Measurements from ENCODE around the gene ZSCAN23. TPM values are rescaled to one million over a fixed set of nuclear protein-coding genes. Genes with fewer than 3 reads are reported as not detected.
A peak's percentile ranks its signal among the peaks of the same experiment; 100 is the strongest.

The ZSCAN23 gene
- total RNA-seq, 3 donors from 2014 or later (not counting 1 experiment from before 2014, with no cell fraction given) = 0.36 to 0.55 TPM; not detected in 1

GRCh38 chr6:28402197-28402596 is 41.1 kb downstream of the ZSCAN23 start:
- no peaks in the 10 kb centered on the region for H3K9me3 ChIP-seq (ENCODE audit: control insufficient read depth, insufficient read depth, low read length)
- H3K36me3 Mint-ChIP-seq = peaks cover 10% of the 10 kb centered on the region
- ATAC-seq = no peak
- peaks cover 16% of the 10 kb centered on the region for H3K4me1 ChIP-seq (ENCODE audit: control insufficient read depth, insufficient read depth, low read length)
- peaks cover 20 to 22% of the 10 kb centered on the region in 2 donors for H3K4me1 Mint-ChIP-seq
- no peak overlapping the region for H3K4me3 Mint-ChIP-seq
- WGBS (ENCODE audit: insufficient coverage) = 70% methylated on average over 2 of the region's 2 CpGs
- H3K27me3 Mint-ChIP-seq (ENCODE audit: low read depth in 2 of 2) = peaks cover 34 to 60% of the 10 kb centered on the region in 2 donors
- intact Hi-C loops (cut with micrococcal nuclease) = no loop called here
- H3K4me3 ChIP-seq (ENCODE audit: low read length) = no peak overlapping the region
- no peak overlapping the region for H3K27ac ChIP-seq (ENCODE audit: low read length)
- H3K27ac Mint-ChIP-seq = no peak overlapping the region
- TF ChIP-seq CTCF (IDR thresholded peaks at IDR 0.05) = no peak
- peaks cover 0 to 3% of the 10 kb centered on the region in 2 donors for H3K9me3 Mint-ChIP-seq
- H3K27me3 ChIP-seq (ENCODE audit: control insufficient read depth, insufficient read depth, low read length) = peaks cover 3% of the 10 kb centered on the region
- H3K36me3 ChIP-seq (ENCODE audit: control insufficient read depth, insufficient read depth, low read length) = peaks cover 6% of the 10 kb centered on the region
- peak in 1 of 2 donors; percentile 6 for DNase-seq

- Histone ChIP-seq H3K27me3 (ENCODE audit: control insufficient read depth, insufficient read depth, low read length) (peaks cover 3% of the 10 kb centered on the region), H3K36me3 (ENCODE audit: control insufficient read depth, insufficient read depth, low read length) (peaks cover 15% of the 10 kb centered on the region), H3K9me3 (ENCODE audit: control insufficient read depth, insufficient read depth, low read length) (no peaks in the 10 kb centered on the region), H3K27ac (ENCODE audit: low read length) (no peak overlapping the region), H3K4me1 (ENCODE audit: control insufficient read depth, insufficient read depth, low read length) (peaks cover 16% of the 10 kb centered on the region), H3K4me3 (ENCODE audit: low read length) (no peak overlapping the region)
- peaks cover 0 to 3% of the 10 kb centered on the region in 2 donors for H3K9me3 Mint-ChIP-seq
- peaks cover 16% of the 10 kb centered on the region for H3K36me3 Mint-ChIP-seq
- WGBS (ENCODE audit: insufficient coverage) = 100% methylated on average over 1 of the region's 1 CpG
- intact Hi-C loops (cut with micrococcal nuclease) = no loop called here
- peak overlapping the region; percentile 35 for H3K4me3 Mint-ChIP-seq
- no peak overlapping the region for H3K27ac Mint-ChIP-seq
- DNase-seq (no peak), ATAC-seq (no peak)
- H3K27me3 Mint-ChIP-seq (ENCODE audit: low read depth in 2 of 2) = peaks cover 28 to 51% of the 10 kb centered on the region in 2 donors
- H3K4me1 Mint-ChIP-seq = peaks cover 31 to 32% of the 10 kb centered on the region in 2 donors
- TF ChIP-seq CTCF (IDR thresholded peaks at IDR 0.05) = no peak
Observed at GRCh38 chr6:28401172-28401571, 42.1 kb downstream of the ZSCAN23 start.

GRCh38 chr6:28400122-28400451 is 43.2 kb downstream of the ZSCAN23 start:
- Mint-ChIP-seq H3K36me3 (peaks cover 16% of the 10 kb centered on the region), H3K4me3 (peak overlapping the region; percentile 93), H3K27ac (peak overlapping the region; percentile 80 to 89), H3K27me3 (ENCODE audit: low read depth in 2 of 2) (peaks cover 20 to 44% of the 10 kb centered on the region in 2 donors), H3K4me1 (peaks cover 41 to 43% of the 10 kb centered on the region in 2 donors), H3K9me3 (peaks cover 0 to 3% of the 10 kb centered on the region in 2 donors)
- no CpG with 5 or more reads among the region's 8 CpGs for WGBS (ENCODE audit: insufficient coverage)
- Histone ChIP-seq H3K9me3 (ENCODE audit: control insufficient read depth, insufficient read depth, low read length) (no peaks in the 10 kb centered on the region), H3K4me1 (ENCODE audit: control insufficient read depth, insufficient read depth, low read length) (peaks cover 16% of the 10 kb centered on the region), H3K4me3 (ENCODE audit: low read length) (peak overlapping the region; percentile 92), H3K27me3 (ENCODE audit: control insufficient read depth, insufficient read depth, low read length) (peaks cover 3% of the 10 kb centered on the region), H3K36me3 (ENCODE audit: control insufficient read depth, insufficient read depth, low read length) (peaks cover 23% of the 10 kb centered on the region), H3K27ac (ENCODE audit: low read length) (peak overlapping the region; percentile 73)
- intact Hi-C loops (cut with micrococcal nuclease) = no loop called here
- TF ChIP-seq CTCF (IDR thresholded peaks at IDR 0.05) = no peak
- DNase-seq (no peak), ATAC-seq (no peak)
